Thoracic aorta (tissue), 2 donors: ENCODE measurements around the gene SH3PXD2A. TPM values are rescaled to one million over a fixed set of nuclear protein-coding genes. Genes with fewer than 3 reads are reported as not detected.

Experiments
- ATAC-seq: fragments of 150-250 bp; one replicate; pipeline ENCODE4 v1.8.0; 2017; ENCODE audit warnings: low read depth; ENCODE audit not compliant: insufficient number of reproducible peaks, low FRiP score
- DNase-seq: peaks from one replicate; pipeline ENCODE4 v3.0.0-alpha.2; 2020; ENCODE audit warnings: low spot score
- H3K27ac ChIP-seq, 2 donors: fragments of 200-600 bp; sonication (generic); 1 replicate in 1 of 2; 2 replicates in 1 of 2; pipeline ENCODE4 v1.5.1; 2016; ENCODE audit warnings: mild to moderate bottlenecking in 2 of 2, moderate library complexity in 2 of 2
- H3K27me3 ChIP-seq: fragments of 200-600 bp; sonication (generic); replicated peaks from 2 replicates; pipeline ENCODE4 v1.6.0; 2016; ENCODE audit warnings: mild to moderate bottlenecking; ENCODE audit not compliant: insufficient read depth
- H3K36me3 ChIP-seq: fragments of 200-600 bp; sonication (generic); one replicate; pipeline ENCODE4 v1.5.1; 2016
- H3K4me1 ChIP-seq, 2 donors: fragments of 200-600 bp; sonication (generic); 1 replicate in 1 of 2; 2 replicates in 1 of 2; pipeline versions ENCODE4 v1.5.1 to v1.6.0; 2016; ENCODE audit warnings: low read depth in 2 of 2, mild to moderate bottlenecking in 1 of 2; ENCODE audit not compliant: control insufficient read depth in 1 of 2
- H3K4me3 ChIP-seq: fragments of 200-600 bp; sonication (generic); 2 replicates; pipeline ENCODE4 v1.5.1; 2016; ENCODE audit warnings: mild to moderate bottlenecking
- H3K9me3 ChIP-seq: fragments of 200-600 bp; sonication (generic); 2 replicates; pipeline ENCODE4 v1.5.1; 2016
- CTCF ChIP-seq: fragments of 200-600 bp; sonication (generic); IDR thresholded peaks from one replicate; pipeline ENCODE4 v1.5.1; 2019; ENCODE audit warnings: antibody characterized with exemption
- total RNA-seq, 2 donors: library from RNA; depleted of rRNA; stranded (reverse); fragments of >200 nt; gene quantifications; one replicate each; pipeline versions ENCODE4 v1.1.0 to v1.2.3, GENCODE V29; 2016

Gene SH3PXD2A
- total RNA-seq, 2 donors from 2014 or later: 28.3 to 51.5 TPM

GRCh38 chr10:103746598-103746997 lies 108.8 kb downstream of the SH3PXD2A start:
- no peak for TF ChIP-seq CTCF
- H3K9me3 ChIP-seq: no peaks in the 10 kb centered on the region
- H3K36me3 ChIP-seq: no peaks in the 10 kb centered on the region
- ATAC-seq (no peak), DNase-seq (no peak)
- H3K4me3 ChIP-seq: no peak overlapping the region
- H3K4me1 ChIP-seq: peaks cover under 1 to 5% of the 10 kb centered on the region in 2 donors
- H3K27ac ChIP-seq: no peak overlapping the region
- H3K27me3 ChIP-seq: no peaks in the 10 kb centered on the region

GRCh38 chr10:103745341-103746247 lies 109.8 kb downstream of the SH3PXD2A start:
- Histone ChIP-seq H3K27me3 (no peaks in the 10 kb centered on the region), H3K4me3 (no peak overlapping the region), H3K4me1 (no peaks in the 10 kb centered on the region), H3K36me3 (no peaks in the 10 kb centered on the region), H3K27ac (no peak overlapping the region), H3K9me3 (no peaks in the 10 kb centered on the region)
- no peak for ATAC-seq
- TF ChIP-seq CTCF: no peak
- no peak for DNase-seq

GRCh38 chr10:103742824-103743223 lies 112.6 kb downstream of the SH3PXD2A start:
- no peak overlapping the region for H3K27ac ChIP-seq
- H3K4me3 ChIP-seq: no peak overlapping the region
- H3K9me3 ChIP-seq: no peaks in the 10 kb centered on the region
- TF ChIP-seq CTCF: no peak
- H3K36me3 ChIP-seq: no peaks in the 10 kb centered on the region
- peaks cover 0 to 15% of the 10 kb centered on the region in 2 donors for H3K4me1 ChIP-seq
- H3K27me3 ChIP-seq: no peaks in the 10 kb centered on the region
- ATAC-seq: no peak
- DNase-seq: no peak

- H3K27me3 ChIP-seq: no peaks in the 10 kb centered on the region
- no peak overlapping the region for H3K27ac ChIP-seq
- H3K4me3 ChIP-seq: no peak overlapping the region
- no peaks in the 10 kb centered on the region for H3K9me3 ChIP-seq
- no peaks in the 10 kb centered on the region for H3K36me3 ChIP-seq
- no peak for DNase-seq
- no peak for TF ChIP-seq CTCF
- no peak for ATAC-seq
- peaks cover 0 to 15% of the 10 kb centered on the region in 2 donors for H3K4me1 ChIP-seq
Measured at GRCh38 chr10:103740611-103741010, 114.8 kb downstream of the SH3PXD2A start.

- no peak for DNase-seq
- H3K27me3 ChIP-seq: no peaks in the 10 kb centered on the region
- H3K4me1 ChIP-seq: peaks cover 0 to 15% of the 10 kb centered on the region in 2 donors
- no peak for TF ChIP-seq CTCF
- H3K9me3 ChIP-seq: no peaks in the 10 kb centered on the region
- ATAC-seq: peak; percentile 69
- no peak overlapping the region for H3K27ac ChIP-seq
- H3K4me3 ChIP-seq: peak overlapping the region; percentile 13
- no peaks in the 10 kb centered on the region for H3K36me3 ChIP-seq
Measured at GRCh38 chr10:103739039-103739764, 116.2 kb downstream of the SH3PXD2A start.
